A673 (cell line): ENCODE measurements around the gene P4HA2. TPM values are rescaled to one million over a fixed set of nuclear protein-coding genes. Genes with fewer than 3 reads are reported as not detected.

Experiments used
- BruUV-seq: library from RNA; stranded (reverse); fragments of 400-500 nt; replicated peaks from 2 replicates; lab custom pipeline; 2021; lab: Mats Ljungman, UMichigan
- CTCF ChIA-PET: fragments of 300-600 bp; sonication (Branson Sonifier 250); formaldehyde crosslinking; loops from one replicate; lab custom pipeline; 2022; ENCODE audit warnings: antibody characterized with exemption; lab: Charles Lee
- POLR2A ChIA-PET: fragments of 300-600 bp; sonication (Branson Sonifier 250); formaldehyde crosslinking; loops from one replicate; lab custom pipeline; 2022; ENCODE audit warnings: antibody characterized with exemption; ENCODE audit not compliant: low non-redundant PET; lab: Charles Lee
- DNase-seq: peaks from one replicate; pipeline ENCODE4 v3.0.0-alpha.2; 2015; ENCODE audit warnings: low spot score
- H3K27ac ChIP-seq: fragments of 200-600 bp; sonication (generic); 2 replicates; pipeline ENCODE4 v1.5.1; 2016; ENCODE audit warnings: mixed run types, low read depth, mild to moderate bottlenecking, mixed read lengths, antibody characterized with exemption, low read length; ENCODE audit not compliant: poor library complexity, severe bottlenecking
- H3K27me3 ChIP-seq: fragments of 200-600 bp; sonication (generic); replicated peaks from 2 replicates; pipeline ENCODE4 v1.6.1; 2017; ENCODE audit warnings: mixed run types, low read depth, mild to moderate bottlenecking, mixed read lengths, antibody characterized with exemption, low read length; ENCODE audit not compliant: insufficient read depth, poor library complexity
- H3K36me3 ChIP-seq: fragments of 200-600 bp; sonication (generic); 2 replicates; pipeline ENCODE4 v1.6.1; 2016; ENCODE audit warnings: mixed run types, mild to moderate bottlenecking, mixed read lengths, antibody characterized with exemption, low read length; ENCODE audit not compliant: insufficient read depth, poor library complexity, severe bottlenecking
- H3K4me1 ChIP-seq: fragments of 200-600 bp; sonication (generic); 2 replicates; pipeline ENCODE4 v1.6.1; 2017; ENCODE audit warnings: mixed run types, mild to moderate bottlenecking, mixed read lengths, antibody characterized with exemption, low read length; ENCODE audit not compliant: insufficient read depth, poor library complexity, severe bottlenecking
- H3K4me3 ChIP-seq: fragments of 200-600 bp; sonication (generic); 2 replicates; pipeline ENCODE4 v1.5.1; 2016; ENCODE audit warnings: low read depth, mixed run types, mild to moderate bottlenecking, mixed read lengths, low read length; ENCODE audit not compliant: poor library complexity, severe bottlenecking
- H3K9me3 ChIP-seq: fragments of 200-600 bp; sonication (generic); 2 replicates; pipeline ENCODE4 v1.6.1; 2016; ENCODE audit warnings: mixed run types, low read depth, mild to moderate bottlenecking, mixed read lengths, antibody characterized with exemption, low read length; ENCODE audit not compliant: poor library complexity, severe bottlenecking
- EZH2 ChIP-seq: fragments of 200-600 bp; sonication (generic); IDR thresholded peaks from 2 replicates; pipeline ENCODE4 v1.6.1; 2017; ENCODE audit warnings: borderline replicate concordance, low read depth, mild to moderate bottlenecking, mixed read lengths, antibody characterized with exemption, low read length; ENCODE audit not compliant: poor library complexity, severe bottlenecking
- intact Hi-C: fragments of 100-400 bp; cut with micrococcal nuclease; formaldehyde crosslinking; loops from one replicate; pipeline ENCODE4 v1.10.0; 2022; ENCODE audit not compliant: unreplicated experiment
- total RNA-seq: library from RNA; stranded (reverse); gene quantifications from 2 replicates; pipeline ENCODE4 v1.2.3, GENCODE V29; 2021
- TF ChIP-seq, protein P1 (sequence below): fragments of 300-800, 200-600 bp; sonication (generic); conservative IDR thresholded peaks from 2 replicates; pipeline ENCODE4 v1.5.1; 2017; ENCODE audit warnings: low read depth, mild to moderate bottlenecking, antibody characterized with exemption, low read length, moderate library complexity, mixed read lengths

The P4HA2 gene
- total RNA-seq, 1 experiment from 2014 or later: 2.8 TPM

DNA sequence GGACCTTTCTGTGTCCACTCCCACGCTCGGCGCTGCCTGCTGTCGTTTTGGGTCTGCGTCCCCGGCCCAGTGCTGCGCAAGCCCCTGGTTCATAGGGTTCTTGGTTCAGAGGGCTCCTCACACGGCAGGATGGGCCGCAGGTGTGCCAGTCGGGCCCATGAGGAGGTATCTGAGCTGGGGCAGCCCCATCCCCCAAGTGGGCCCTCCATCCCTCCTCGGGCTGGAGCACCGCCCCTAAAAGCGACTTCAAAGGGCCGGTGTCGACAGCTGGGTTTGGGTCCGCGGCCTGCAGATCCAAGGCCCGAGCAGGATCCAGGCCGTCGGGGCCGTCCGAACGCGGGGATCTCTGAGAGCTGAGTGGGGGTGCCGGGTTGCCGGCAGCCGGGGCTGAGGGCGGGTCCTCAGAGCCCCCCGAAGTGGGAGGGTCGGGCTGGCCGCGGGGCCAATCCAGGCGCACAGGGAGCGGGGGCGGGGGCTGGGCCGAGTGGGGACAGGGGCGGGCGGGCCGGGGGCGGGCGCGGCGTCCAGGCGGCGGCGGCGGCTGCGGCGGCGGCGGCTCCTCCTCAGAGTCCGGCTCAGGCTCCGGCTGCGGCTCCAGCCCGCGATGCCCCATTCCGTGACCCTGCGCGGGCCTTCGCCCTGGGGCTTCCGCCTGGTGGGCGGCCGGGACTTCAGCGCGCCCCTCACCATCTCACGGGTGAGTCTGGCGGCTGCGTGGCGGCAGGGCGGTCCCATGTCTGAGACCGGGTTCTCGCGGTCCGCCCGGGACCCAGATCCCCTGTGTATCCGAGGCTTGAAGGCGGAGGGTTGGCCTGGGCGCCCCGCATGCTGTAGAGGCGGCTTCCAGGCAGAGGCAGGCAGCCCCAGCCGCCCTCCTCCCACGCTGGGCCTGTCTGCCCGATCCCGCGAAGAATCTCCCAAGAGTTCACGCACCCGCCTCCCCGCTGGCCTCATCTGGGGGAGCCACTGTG is 29.8 kb upstream of the P4HA2 start, which contains the start of gene PDLIM4:
TSS of gene PDLIM4 (plus strand) at position 566 of the 971 bp plus-strand sequence. CDS start at position 605, 39 bp downstream.
- Histone ChIP-seq H3K4me1 (peaks cover 16% of the 10 kb centered on the region), H3K36me3 (no peaks in the 10 kb centered on the region), H3K27me3 (no peaks in the 10 kb centered on the region), H3K27ac (no peak within 1 kb of the TSS), H3K4me3 (peak within 1 kb of the TSS; percentile 53), H3K9me3 (no peaks in the 10 kb centered on the region)
- peak; percentile 29 for DNase-seq
- no peak for TF ChIP-seq EZH2
- TF ChIP-seq, protein P1, sequence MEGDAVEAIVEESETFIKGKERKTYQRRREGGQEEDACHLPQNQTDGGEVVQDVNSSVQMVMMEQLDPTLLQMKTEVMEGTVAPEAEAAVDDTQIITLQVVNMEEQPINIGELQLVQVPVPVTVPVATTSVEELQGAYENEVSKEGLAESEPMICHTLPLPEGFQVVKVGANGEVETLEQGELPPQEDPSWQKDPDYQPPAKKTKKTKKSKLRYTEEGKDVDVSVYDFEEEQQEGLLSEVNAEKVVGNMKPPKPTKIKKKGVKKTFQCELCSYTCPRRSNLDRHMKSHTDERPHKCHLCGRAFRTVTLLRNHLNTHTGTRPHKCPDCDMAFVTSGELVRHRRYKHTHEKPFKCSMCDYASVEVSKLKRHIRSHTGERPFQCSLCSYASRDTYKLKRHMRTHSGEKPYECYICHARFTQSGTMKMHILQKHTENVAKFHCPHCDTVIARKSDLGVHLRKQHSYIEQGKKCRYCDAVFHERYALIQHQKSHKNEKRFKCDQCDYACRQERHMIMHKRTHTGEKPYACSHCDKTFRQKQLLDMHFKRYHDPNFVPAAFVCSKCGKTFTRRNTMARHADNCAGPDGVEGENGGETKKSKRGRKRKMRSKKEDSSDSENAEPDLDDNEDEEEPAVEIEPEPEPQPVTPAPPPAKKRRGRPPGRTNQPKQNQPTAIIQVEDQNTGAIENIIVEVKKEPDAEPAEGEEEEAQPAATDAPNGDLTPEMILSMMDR: no peak
- intact Hi-C loops: no loop called here
- ChIA-PET CTCF (no interaction called here), POLR2A (no interaction called here)
- no TSS peak for BruUV-seq

DNA sequence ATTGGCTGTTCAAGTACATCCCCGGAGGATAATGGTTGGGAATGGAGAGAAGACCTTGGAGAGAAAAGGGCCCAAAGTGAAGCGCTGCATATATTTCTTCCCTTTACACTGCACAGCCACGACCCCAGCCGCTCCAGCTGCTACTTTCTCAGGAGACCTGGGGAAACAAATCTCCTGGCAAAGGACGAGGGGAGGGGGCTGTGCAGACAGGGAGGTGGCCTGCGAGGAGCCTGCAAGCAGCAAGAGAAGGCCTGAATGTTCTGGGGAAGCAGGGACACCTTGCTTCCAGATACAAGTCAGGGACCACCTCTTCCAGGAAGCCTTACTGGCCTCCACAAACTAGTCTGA is 29.1 kb upstream of the P4HA2 start:
- CTCF ChIA-PET: no interaction called here
- peaks cover 16% of the 10 kb centered on the region for H3K4me1 ChIP-seq
- TF ChIP-seq EZH2: no peak
- TF ChIP-seq, protein P1: no peak
- no TSS peak for BruUV-seq
- H3K27me3 ChIP-seq: no peaks in the 10 kb centered on the region
- intact Hi-C loops: no loop called here
- DNase-seq: no peak
- no peak overlapping the region for H3K27ac ChIP-seq
- no peaks in the 10 kb centered on the region for H3K36me3 ChIP-seq
- no peak overlapping the region for H3K4me3 ChIP-seq
- POLR2A ChIA-PET: no interaction called here
- no peaks in the 10 kb centered on the region for H3K9me3 ChIP-seq

DNA sequence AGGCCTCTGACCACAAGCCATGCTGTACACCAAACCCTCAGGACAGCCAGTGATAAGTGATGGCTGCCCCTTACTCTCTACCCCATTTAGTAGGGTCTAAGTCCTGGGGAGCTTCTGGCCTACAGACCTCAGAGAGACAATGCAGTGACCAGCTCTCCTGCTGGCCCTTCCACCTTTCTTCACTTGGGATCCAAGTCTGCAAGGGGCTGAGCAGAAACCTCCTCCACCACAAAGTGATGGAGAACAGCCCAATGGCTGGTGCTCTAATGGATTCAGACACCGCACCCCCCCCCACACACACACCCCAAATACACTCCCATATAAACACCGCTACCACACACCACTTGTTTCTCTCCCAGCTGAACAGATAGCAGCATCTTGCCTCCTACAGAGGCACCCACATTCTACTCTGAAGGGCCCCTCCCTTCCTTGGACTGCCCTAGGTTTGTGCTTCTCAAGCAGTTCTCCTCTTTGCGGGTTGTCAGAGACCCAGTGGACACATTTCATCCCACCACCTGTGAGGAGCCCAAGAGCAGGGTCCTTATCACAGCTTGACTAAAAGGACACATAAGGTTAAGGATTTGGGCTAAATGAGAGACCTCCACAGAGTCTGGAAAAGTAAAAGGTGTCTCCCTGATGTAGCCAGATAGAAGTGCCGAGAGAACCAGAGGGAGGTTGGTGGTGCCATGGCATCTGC is 28.6 kb upstream of the P4HA2 start:
- no peaks in the 10 kb centered on the region for H3K27me3 ChIP-seq
- ChIA-PET POLR2A (no interaction called here), CTCF (no interaction called here)
- no peak for DNase-seq
- intact Hi-C loops: no loop called here
- TF ChIP-seq, protein P1: no peak
- no peak for TF ChIP-seq EZH2
- H3K27ac ChIP-seq: no peak overlapping the region
- H3K9me3 ChIP-seq: no peaks in the 10 kb centered on the region
- H3K4me3 ChIP-seq: no peak overlapping the region
- BruUV-seq: no TSS peak
- H3K4me1 ChIP-seq: peaks cover 16% of the 10 kb centered on the region
- H3K36me3 ChIP-seq: no peaks in the 10 kb centered on the region
